GM23338 (cell line): ENCODE measurements around the gene DCLK2. TPM values are rescaled to one million over a fixed set of nuclear protein-coding genes. Genes with fewer than 3 reads are reported as not detected.

ENCODE experiments used
- ATAC-seq: fragments of 200-7000 bp; cut with Tn5 transposase; 3 replicates; pipeline ENCODE4 v1.9.1; 2020
- DNase-seq: peaks from one replicate; pipeline ENCODE4 v3.0.0-alpha.2; 2015; ENCODE audit warnings: low spot score
- H2AFZ ChIP-seq: fragments of 200-600 bp; sonication (generic); 2 replicates; pipeline ENCODE4 v1.8.0; 2016; ENCODE audit warnings: antibody characterized with exemption, mild to moderate bottlenecking, moderate library complexity
- H3F3A ChIP-seq: fragments of 200-600 bp; sonication (generic); replicated peaks from 2 replicates; pipeline ENCODE4 v1.8.0; 2017; ENCODE audit warnings: antibody characterized with exemption, mixed run types, low read depth
- H3K27ac ChIP-seq: fragments of 200-600 bp; sonication (generic); 2 replicates; pipeline ENCODE4 v1.6.1; 2016; ENCODE audit warnings: low read depth
- H3K27me3 ChIP-seq: fragments of 200-600 bp; sonication (generic); 2 replicates; pipeline ENCODE4 v1.8.0; 2016; ENCODE audit warnings: mild to moderate bottlenecking, mixed run types, moderate library complexity; ENCODE audit not compliant: insufficient read depth
- H3K36me3 ChIP-seq: fragments of 200-600 bp; sonication (generic); 2 replicates; pipeline ENCODE4 v1.8.0; 2016; ENCODE audit warnings: mild to moderate bottlenecking; ENCODE audit not compliant: insufficient read depth
- H3K4me1 ChIP-seq: fragments of 200-600 bp; sonication (generic); 2 replicates; pipeline ENCODE4 v1.8.0; 2016; ENCODE audit warnings: mild to moderate bottlenecking, moderate library complexity; ENCODE audit not compliant: insufficient read depth
- H3K4me2 ChIP-seq: fragments of 200-600 bp; sonication (generic); 2 replicates; pipeline ENCODE4 v1.7.1; 2017; ENCODE audit warnings: mixed run types
- H3K4me3 ChIP-seq: fragments of 200-600 bp; sonication (generic); 2 replicates; pipeline ENCODE4 v1.6.1; 2016; ENCODE audit warnings: mixed run types
- H3K79me2 ChIP-seq: fragments of 200-600 bp; sonication (generic); replicated peaks from 2 replicates; pipeline ENCODE4 v1.8.0; 2017; ENCODE audit warnings: mild to moderate bottlenecking; ENCODE audit not compliant: insufficient read depth
- H3K9me2 ChIP-seq: fragments of 200-600 bp; sonication (generic); 2 replicates; pipeline ENCODE4 v1.8.0; 2017; ENCODE audit not compliant: insufficient read depth
- H4K20me1 ChIP-seq: fragments of 200-600 bp; sonication (generic); replicated peaks from 2 replicates; pipeline ENCODE4 v1.8.0; 2017; ENCODE audit warnings: mild to moderate bottlenecking; ENCODE audit not compliant: insufficient read depth
- H3K27ac Mint-ChIP-seq: 2 replicates; pipeline ENCODE4 v1.8.0; 2020; ENCODE audit warnings: inconsistent platforms, mild to moderate bottlenecking, moderate library complexity, mixed read lengths
- H3K27me3 Mint-ChIP-seq: 3 replicates; pipeline ENCODE4 v1.8.0; 2022; ENCODE audit warnings: low read depth, mild to moderate bottlenecking, moderate library complexity, mixed read lengths, inconsistent platforms; ENCODE audit not compliant: insufficient read depth, poor library complexity
- H3K36me3 Mint-ChIP-seq: 3 replicates; pipeline ENCODE4 v1.8.0; 2021; ENCODE audit warnings: low read depth, mild to moderate bottlenecking, inconsistent platforms, moderate library complexity, mixed read lengths
- H3K4me1 Mint-ChIP-seq: 3 replicates; pipeline ENCODE4 v1.8.0; 2020; ENCODE audit warnings: mild to moderate bottlenecking, inconsistent platforms, mixed read lengths
- H3K4me3 Mint-ChIP-seq: 3 replicates; pipeline ENCODE4 v1.8.0; 2021; ENCODE audit warnings: moderate library complexity, mild to moderate bottlenecking, inconsistent platforms, mixed read lengths
- H3K9me3 Mint-ChIP-seq: 3 replicates; pipeline ENCODE4 v1.8.0; 2020; ENCODE audit warnings: moderate library complexity, mild to moderate bottlenecking, inconsistent platforms, mixed read lengths
- CREB1 ChIP-seq: fragments of 250-450 bp; sonication (Bioruptor Pico); IDR thresholded peaks from 2 replicates; pipeline ENCODE4 v1.5.0; 2020; ENCODE audit warnings: low read depth, mild to moderate bottlenecking, moderate library complexity
- CTCF ChIP-seq, 2 experiments: fragments of 200-600 bp in 1 of 2; sonication (generic) in 1 of 2; conservative IDR thresholded peaks; 2 replicates each; pipeline versions ENCODE4 v1.5.1 to v1.6.1; 2016 to 2017; ENCODE audit warnings: antibody characterized with exemption in 2 of 2, low read depth in 2 of 2, mild to moderate bottlenecking in 2 of 2, moderate library complexity in 1 of 2
- EZH2phosphoT487 ChIP-seq: fragments of 200-600 bp; sonication (generic); IDR thresholded peaks from one replicate; pipeline ENCODE4 v1.8.1; 2018; ENCODE audit warnings: antibody characterized with exemption; ENCODE audit not compliant: unreplicated experiment
- JUNB ChIP-seq: IDR thresholded peaks from one replicate; pipeline ENCODE4 v1.6.1; 2016; ENCODE audit warnings: antibody characterized with exemption; ENCODE audit not compliant: unreplicated experiment
- NANOG ChIP-seq: IDR thresholded peaks from 2 replicates; pipeline ENCODE4 v1.6.1; 2016; ENCODE audit warnings: antibody characterized with exemption, borderline replicate concordance
- POLR2AphosphoS5 ChIP-seq: IDR thresholded peaks from 2 replicates; pipeline ENCODE4 v1.6.1; 2016; ENCODE audit warnings: antibody characterized with exemption, low read depth
- ZNF114 ChIP-seq: fragments of 250-450 bp; sonication (Bioruptor Pico); IDR thresholded peaks from 2 replicates; pipeline ENCODE4 v1.5.0; 2020; ENCODE audit warnings: mild to moderate bottlenecking, moderate library complexity
- polyA plus RNA-seq: library from polyadenylated mRNA; unstranded; fragments of >200 nt; fragmentation: Nextera tagmentation; extraction: Ambion mirVana; gene quantifications from 2 replicates; pipeline ENCODE4 v1.2.1, GENCODE V29; 2016
- total RNA-seq: library from RNA; depleted of rRNA; stranded (reverse); fragments of >200 nt; shearing (Covaris generic); gene quantifications from 2 replicates; pipeline ENCODE4 v1.2.3, GENCODE V29; 2014
- TF ChIP-seq, protein P1 (sequence below): fragments of 250-450 bp; sonication (Bioruptor Pico); IDR thresholded peaks from 2 replicates; pipeline ENCODE4 v1.5.0; 2020; ENCODE audit warnings: mild to moderate bottlenecking, moderate library complexity

Gene DCLK2
- total and polyA plus RNA-seq, 2 experiments from 2014 or later: 0.49 TPM; not detected in 1

- Histone ChIP-seq H3K27ac (no peak overlapping the region), H3K9me2 (no peaks in the 10 kb centered on the region), H3K4me3 (no peak overlapping the region), H4K20me1 (no peaks in the 10 kb centered on the region), H2AFZ (no peak overlapping the region), H3F3A (no peaks in the 10 kb centered on the region), H3K4me2 (no peak overlapping the region), H3K27me3 (no peaks in the 10 kb centered on the region), H3K4me1 (no peaks in the 10 kb centered on the region), H3K36me3 (no peaks in the 10 kb centered on the region), H3K79me2 (no peaks in the 10 kb centered on the region)
- no peaks in the 10 kb centered on the region for H3K9me3 Mint-ChIP-seq
- ATAC-seq (no peak), DNase-seq (no peak)
- peaks cover 3% of the 10 kb centered on the region for H3K27me3 Mint-ChIP-seq
- H3K36me3 Mint-ChIP-seq: no peaks in the 10 kb centered on the region
- peaks cover 12% of the 10 kb centered on the region for H3K4me1 Mint-ChIP-seq
- no peak overlapping the region for H3K4me3 Mint-ChIP-seq
- no peak for TF ChIP-seq POLR2AphosphoS5
- no peak for TF ChIP-seq ZNF114 (CRISPR knock-in tag)
- TF ChIP-seq, protein P1, sequence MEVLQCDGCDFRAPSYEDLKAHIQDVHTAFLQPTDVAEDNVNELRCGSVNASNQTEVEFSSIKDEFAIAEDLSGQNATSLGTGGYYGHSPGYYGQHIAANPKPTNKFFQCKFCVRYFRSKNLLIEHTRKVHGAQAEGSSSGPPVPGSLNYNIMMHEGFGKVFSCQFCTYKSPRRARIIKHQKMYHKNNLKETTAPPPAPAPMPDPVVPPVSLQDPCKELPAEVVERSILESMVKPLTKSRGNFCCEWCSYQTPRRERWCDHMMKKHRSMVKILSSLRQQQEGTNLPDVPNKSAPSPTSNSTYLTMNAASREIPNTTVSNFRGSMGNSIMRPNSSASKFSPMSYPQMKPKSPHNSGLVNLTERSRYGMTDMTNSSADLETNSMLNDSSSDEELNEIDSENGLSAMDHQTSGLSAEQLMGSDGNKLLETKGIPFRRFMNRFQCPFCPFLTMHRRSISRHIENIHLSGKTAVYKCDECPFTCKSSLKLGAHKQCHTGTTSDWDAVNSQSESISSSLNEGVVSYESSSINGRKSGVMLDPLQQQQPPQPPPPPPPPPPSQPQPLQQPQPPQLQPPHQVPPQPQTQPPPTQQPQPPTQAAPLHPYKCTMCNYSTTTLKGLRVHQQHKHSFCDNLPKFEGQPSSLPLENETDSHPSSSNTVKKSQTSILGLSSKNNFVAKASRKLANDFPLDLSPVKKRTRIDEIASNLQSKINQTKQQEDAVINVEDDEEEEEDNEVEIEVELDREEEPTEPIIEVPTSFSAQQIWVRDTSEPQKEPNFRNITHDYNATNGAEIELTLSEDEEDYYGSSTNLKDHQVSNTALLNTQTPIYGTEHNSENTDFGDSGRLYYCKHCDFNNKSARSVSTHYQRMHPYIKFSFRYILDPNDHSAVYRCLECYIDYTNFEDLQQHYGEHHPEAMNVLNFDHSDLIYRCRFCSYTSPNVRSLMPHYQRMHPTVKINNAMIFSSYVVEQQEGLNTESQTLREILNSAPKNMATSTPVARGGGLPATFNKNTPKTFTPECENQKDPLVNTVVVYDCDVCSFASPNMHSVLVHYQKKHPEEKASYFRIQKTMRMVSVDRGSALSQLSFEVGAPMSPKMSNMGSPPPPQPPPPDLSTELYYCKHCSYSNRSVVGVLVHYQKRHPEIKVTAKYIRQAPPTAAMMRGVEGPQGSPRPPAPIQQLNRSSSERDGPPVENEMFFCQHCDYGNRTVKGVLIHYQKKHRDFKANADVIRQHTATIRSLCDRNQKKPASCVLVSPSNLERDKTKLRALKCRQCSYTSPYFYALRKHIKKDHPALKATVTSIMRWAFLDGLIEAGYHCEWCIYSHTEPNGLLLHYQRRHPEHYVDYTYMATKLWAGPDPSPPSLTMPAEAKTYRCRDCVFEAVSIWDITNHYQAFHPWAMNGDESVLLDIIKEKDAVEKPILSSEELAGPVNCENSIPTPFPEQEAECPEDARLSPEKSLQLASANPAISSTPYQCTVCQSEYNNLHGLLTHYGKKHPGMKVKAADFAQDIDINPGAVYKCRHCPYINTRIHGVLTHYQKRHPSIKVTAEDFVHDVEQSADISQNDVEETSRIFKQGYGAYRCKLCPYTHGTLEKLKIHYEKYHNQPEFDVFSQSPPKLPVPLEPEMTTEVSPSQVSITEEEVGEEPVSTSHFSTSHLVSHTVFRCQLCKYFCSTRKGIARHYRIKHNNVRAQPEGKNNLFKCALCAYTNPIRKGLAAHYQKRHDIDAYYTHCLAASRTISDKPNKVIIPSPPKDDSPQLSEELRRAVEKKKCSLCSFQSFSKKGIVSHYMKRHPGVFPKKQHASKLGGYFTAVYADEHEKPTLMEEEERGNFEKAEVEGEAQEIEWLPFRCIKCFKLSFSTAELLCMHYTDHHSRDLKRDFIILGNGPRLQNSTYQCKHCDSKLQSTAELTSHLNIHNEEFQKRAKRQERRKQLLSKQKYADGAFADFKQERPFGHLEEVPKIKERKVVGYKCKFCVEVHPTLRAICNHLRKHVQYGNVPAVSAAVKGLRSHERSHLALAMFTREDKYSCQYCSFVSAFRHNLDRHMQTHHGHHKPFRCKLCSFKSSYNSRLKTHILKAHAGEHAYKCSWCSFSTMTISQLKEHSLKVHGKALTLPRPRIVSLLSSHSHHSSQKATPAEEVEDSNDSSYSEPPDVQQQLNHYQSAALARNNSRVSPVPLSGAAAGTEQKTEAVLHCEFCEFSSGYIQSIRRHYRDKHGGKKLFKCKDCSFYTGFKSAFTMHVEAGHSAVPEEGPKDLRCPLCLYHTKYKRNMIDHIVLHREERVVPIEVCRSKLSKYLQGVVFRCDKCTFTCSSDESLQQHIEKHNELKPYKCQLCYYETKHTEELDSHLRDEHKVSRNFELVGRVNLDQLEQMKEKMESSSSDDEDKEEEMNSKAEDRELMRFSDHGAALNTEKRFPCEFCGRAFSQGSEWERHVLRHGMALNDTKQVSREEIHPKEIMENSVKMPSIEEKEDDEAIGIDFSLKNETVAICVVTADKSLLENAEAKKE (CRISPR knock-in tag): no peak
- no peak for TF ChIP-seq CREB1 (CRISPR knock-in tag)
- TF ChIP-seq CTCF (conservative IDR thresholded peaks at IDR 0.05; ENCODE audit: low read depth in 2 of 2): no peak
- no peak for TF ChIP-seq JUNB
- no peak for TF ChIP-seq NANOG
- TF ChIP-seq EZH2phosphoT487: no peak
- H3K27ac Mint-ChIP-seq: no peak overlapping the region
Measured at GRCh38 chr4:150045410-150045809, 32.8 kb upstream of the DCLK2 start.
